Lower lobe of right lung (tissue), 2 donors: Measurements from ENCODE around the gene PEBP1. TPM values are rescaled to one million over a fixed set of nuclear protein-coding genes. Genes with fewer than 3 reads are reported as not detected.

ENCODE experiments used
- ATAC-seq, 2 donors: fragments of 200-7000 bp; cut with Tn5 transposase; one replicate each; pipeline ENCODE4 v1.9.1; 2020 to 2022; ENCODE audit warnings: mild to moderate bottlenecking in 2 of 2, moderate library complexity in 2 of 2
- DNase-seq: peaks from one replicate; pipeline ENCODE4 v3.0.0-alpha.2; 2020
- H3K27ac ChIP-seq: fragments of 200-600 bp; one replicate; pipeline ENCODE4 v1.8.0; 2022
- H3K27me3 ChIP-seq: fragments of 200-600 bp; one replicate; pipeline ENCODE4 v1.8.0; 2022; ENCODE audit warnings: low read depth
- H3K36me3 ChIP-seq: fragments of 200-600 bp; one replicate; pipeline ENCODE4 v1.8.0; 2022; ENCODE audit warnings: mild to moderate bottlenecking
- H3K4me1 ChIP-seq: fragments of 200-600 bp; one replicate; pipeline ENCODE4 v1.8.0; 2022
- H3K4me3 ChIP-seq: fragments of 200-600 bp; one replicate; pipeline ENCODE4 v1.8.0; 2022; ENCODE audit warnings: mild to moderate bottlenecking
- H3K9me3 ChIP-seq: fragments of 200-600 bp; one replicate; pipeline ENCODE4 v1.8.0; 2022
- intact Hi-C: fragments of 100-400 bp; cut with DNase I; formaldehyde crosslinking; loops from one replicate; pipeline ENCODE4 v1.11.0; 2022
- total RNA-seq: library from RNA; stranded (reverse); fragmentation: NEBNext Ultra II Directional; extraction: Animal tissue kit (Norgen Biotek cat#: 25700); gene quantifications from one replicate; pipeline ENCODE4 v1.2.1, GENCODE V29; 2021
- TF ChIP-seq, protein P1 (sequence below): fragments of 200-600 bp; IDR thresholded peaks from one replicate; pipeline ENCODE4 v1.8.0; 2022; ENCODE audit warnings: antibody characterized with exemption, mild to moderate bottlenecking
- donor health status: DM: no; HTN: yes; CAD: no; lungs with severe emphysema.

Gene PEBP1
- total RNA-seq, 1 donor from 2014 or later, result 194 TPM

DNA sequence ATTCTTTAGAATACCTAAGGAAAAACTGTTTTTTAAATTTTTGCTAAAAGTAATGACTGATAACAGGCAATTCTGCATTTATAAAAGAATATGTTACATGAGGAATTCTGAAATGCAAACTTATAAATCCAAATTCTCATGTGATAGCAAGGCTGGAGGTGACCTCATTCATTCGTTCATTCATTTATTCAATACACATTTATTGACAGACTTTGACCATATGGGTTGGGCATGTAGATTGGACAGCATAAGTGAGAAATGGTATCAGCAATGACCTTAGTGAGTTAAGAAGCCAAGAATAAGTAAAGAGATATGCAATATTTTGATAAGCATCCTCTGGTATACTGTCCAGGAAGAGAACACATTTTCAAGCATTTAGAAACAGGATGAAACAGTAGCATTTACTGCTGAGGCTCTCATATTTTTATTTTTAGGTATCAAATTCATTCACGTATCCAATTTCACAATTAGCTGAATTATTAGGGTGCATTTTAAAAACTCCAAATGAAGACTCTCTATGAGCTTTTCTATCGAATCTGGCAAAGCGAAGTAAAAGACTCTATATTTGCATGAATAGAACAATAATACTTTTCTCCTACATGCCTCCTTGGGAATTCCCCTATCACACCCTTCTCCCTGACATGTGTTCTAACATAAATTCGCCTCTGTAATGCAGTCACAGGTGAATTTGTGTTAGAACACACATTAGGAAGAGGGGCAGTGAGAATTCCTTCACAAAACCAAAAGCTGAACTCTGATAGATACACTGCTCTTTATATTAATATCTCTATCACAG, 49.9 kb downstream of the PEBP1 start:
- no peak overlapping the region for H3K27ac ChIP-seq
- H3K27me3 ChIP-seq, result no peaks in the 10 kb centered on the region
- H3K4me1 ChIP-seq, result peaks cover 12% of the 10 kb centered on the region
- intact Hi-C loops, result loop anchor here (10.0 kb wide), 1 partner anchor 189 kb away; the partner anchor contains the start of genes SUDS3 and TAOK3
- ATAC-seq (no peak), DNase-seq (no peak)
- peaks cover 7% of the 10 kb centered on the region for H3K36me3 ChIP-seq
- no peak overlapping the region for H3K4me3 ChIP-seq
- TF ChIP-seq, protein P1, sequence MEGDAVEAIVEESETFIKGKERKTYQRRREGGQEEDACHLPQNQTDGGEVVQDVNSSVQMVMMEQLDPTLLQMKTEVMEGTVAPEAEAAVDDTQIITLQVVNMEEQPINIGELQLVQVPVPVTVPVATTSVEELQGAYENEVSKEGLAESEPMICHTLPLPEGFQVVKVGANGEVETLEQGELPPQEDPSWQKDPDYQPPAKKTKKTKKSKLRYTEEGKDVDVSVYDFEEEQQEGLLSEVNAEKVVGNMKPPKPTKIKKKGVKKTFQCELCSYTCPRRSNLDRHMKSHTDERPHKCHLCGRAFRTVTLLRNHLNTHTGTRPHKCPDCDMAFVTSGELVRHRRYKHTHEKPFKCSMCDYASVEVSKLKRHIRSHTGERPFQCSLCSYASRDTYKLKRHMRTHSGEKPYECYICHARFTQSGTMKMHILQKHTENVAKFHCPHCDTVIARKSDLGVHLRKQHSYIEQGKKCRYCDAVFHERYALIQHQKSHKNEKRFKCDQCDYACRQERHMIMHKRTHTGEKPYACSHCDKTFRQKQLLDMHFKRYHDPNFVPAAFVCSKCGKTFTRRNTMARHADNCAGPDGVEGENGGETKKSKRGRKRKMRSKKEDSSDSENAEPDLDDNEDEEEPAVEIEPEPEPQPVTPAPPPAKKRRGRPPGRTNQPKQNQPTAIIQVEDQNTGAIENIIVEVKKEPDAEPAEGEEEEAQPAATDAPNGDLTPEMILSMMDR, result no peak
- H3K9me3 ChIP-seq, result no peaks in the 10 kb centered on the region

DNA sequence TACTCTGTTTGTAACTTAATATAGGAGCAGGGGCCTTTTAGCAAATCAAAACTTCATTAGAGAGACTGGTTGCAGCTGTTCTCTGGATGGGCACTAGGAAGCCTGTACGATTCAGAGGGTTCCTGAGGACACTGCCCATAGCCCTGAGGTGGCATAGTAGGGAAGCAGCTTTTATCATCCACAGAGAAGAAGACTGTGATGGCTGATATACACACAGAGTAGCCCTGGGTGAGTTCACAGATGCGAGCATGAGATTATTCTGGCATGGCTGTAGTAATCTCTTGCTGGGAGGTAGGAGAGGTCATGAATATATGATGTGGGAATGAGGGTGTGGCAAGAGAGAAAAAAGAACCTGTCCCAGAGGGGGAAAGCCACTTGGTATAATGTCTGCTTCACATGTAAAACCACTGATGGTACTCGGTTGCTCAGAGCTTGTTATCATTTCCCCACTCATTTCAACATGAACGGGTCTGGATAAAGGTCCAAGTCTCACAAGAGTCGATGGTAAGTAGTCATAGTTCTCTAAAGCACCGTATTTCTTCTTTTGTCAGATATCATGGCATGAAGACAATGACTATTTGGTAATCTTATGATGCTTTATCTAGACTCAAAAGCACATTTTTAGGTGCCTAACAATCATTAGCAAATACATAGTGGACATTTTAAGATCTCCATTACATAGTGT, 52.0 kb downstream of the PEBP1 start:
- Histone ChIP-seq H3K27me3 (no peaks in the 10 kb centered on the region), H3K4me1 (peaks cover under 1% of the 10 kb centered on the region), H3K9me3 (no peaks in the 10 kb centered on the region), H3K36me3 (no peaks in the 10 kb centered on the region), H3K4me3 (peak overlapping the region; percentile 37), H3K27ac (no peak overlapping the region)
- intact Hi-C loops, result loop anchor here (10.0 kb wide), 1 partner anchor 187 kb away; the partner anchor contains the start of genes SUDS3 and TAOK3
- no peak for DNase-seq
- peak in 1 of 2 donors; percentile 25 for ATAC-seq
- TF ChIP-seq, protein P1, result no peak

DNA sequence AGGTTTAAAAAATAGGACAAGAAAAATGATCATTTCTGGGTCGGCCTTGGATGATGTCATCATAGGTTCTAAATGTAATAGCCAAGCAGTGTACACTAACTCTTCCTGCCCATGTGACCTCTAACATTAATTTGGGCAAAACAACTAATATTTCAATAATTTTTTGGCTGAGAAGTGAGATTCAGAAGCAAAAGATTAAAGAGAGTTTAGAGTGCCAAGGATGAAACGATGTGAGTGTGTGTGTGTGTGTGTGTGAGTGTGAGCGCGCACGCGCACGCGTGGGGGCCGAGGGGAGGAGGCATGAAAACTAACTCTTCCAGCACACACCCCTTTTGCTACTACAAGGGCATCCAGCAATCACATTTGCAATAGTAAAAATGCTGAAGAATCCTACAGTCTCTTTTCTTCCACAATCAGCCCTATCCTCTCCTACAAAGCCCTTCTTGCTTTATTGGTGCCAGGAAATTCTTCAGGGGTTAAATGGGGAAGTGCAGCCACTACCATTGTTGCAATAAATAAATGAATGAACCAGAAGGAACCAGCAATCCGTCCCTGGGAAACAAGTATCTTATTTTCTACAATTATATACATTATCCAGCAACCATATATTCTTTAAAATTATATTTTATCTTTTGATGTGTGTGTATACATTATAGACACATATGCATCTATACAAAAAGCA, 52.9 kb downstream of the PEBP1 start:
- Histone ChIP-seq H3K9me3 (no peaks in the 10 kb centered on the region), H3K4me3 (peak overlapping the region; percentile 37), H3K36me3 (peaks cover 5% of the 10 kb centered on the region), H3K4me1 (no peaks in the 10 kb centered on the region), H3K27ac (no peak overlapping the region), H3K27me3 (no peaks in the 10 kb centered on the region)
- no peak for DNase-seq
- intact Hi-C loops, result loop anchor here (10.0 kb wide), 1 partner anchor 186 kb away; the partner anchor contains the start of genes SUDS3 and TAOK3
- peak; percentile 58 to 62 for ATAC-seq
- TF ChIP-seq, protein P1, result no peak

DNA sequence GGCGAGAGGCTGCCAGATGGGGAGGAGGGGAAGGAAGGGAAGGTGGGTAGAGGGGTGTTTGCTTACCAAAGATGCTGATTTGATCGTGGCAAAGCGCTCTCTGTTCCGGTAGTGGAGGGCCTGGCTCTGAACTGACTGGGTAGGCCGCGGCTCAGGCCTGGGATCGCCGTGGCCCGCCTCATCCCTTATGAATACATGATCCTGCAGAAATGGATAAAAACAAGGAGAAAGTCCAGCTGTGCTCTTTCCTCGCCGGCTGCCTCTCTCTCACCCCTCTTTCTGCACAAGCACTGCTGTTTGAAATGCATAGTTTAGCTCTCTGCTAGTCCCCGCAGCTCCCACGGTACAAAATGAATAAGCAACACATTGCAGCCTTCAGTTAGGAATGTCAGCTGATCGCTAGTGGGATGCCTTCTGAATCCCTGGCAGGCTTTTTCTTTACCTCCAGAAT, 53.8 kb downstream of the PEBP1 start:
- Histone ChIP-seq H3K27ac (peak overlapping the region; percentile 49), H3K4me3 (peak overlapping the region; percentile 37), H3K4me1 (no peaks in the 10 kb centered on the region), H3K36me3 (peaks cover 12% of the 10 kb centered on the region), H3K27me3 (no peaks in the 10 kb centered on the region), H3K9me3 (no peaks in the 10 kb centered on the region)
- ATAC-seq, result peak; percentile 35 to 39
- no peak for DNase-seq
- intact Hi-C loops, result loop anchor here (10.0 kb wide), 1 partner anchor 185 kb away; the partner anchor contains the start of genes SUDS3 and TAOK3
- TF ChIP-seq, protein P1, result no peak

DNA sequence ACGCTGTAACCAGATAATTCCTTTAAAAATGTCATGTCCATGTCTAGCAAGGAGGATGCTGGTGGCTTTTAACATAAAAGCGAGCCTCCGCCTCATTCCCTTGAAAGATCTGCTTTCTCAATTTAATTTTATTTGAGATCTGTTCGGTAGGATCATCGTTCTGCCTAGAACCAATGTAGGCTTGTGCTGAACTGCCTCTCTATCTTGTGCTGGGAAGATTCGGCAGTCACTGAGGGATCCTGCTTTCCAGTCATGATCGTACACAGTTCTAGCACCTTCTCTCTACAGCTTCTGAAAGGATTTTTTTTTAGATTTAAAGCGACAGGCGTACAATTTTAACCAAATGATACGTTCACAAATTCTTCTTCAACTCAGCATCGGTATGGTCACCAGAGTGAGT, 54.3 kb downstream of the PEBP1 start:
- Histone ChIP-seq H3K27me3 (no peaks in the 10 kb centered on the region), H3K4me3 (peak overlapping the region; percentile 37), H3K4me1 (no peaks in the 10 kb centered on the region), H3K36me3 (peaks cover 17% of the 10 kb centered on the region), H3K27ac (peak overlapping the region; percentile 49), H3K9me3 (no peaks in the 10 kb centered on the region)
- ATAC-seq (no peak), DNase-seq (no peak)
- TF ChIP-seq, protein P1, result no peak
- intact Hi-C loops, result no loop called here
